H1 (cell line): ENCODE data around the gene CD164. TPM values are rescaled to one million over a fixed set of nuclear protein-coding genes. Genes with fewer than 3 reads are reported as not detected.

Experiments
- CTCF ChIA-PET: fragments of 300-600 bp; sonication (Branson Sonifier 250); formaldehyde crosslinking; loops from one replicate; lab custom pipeline; 2021; ENCODE audit not compliant: partially characterized antibody; lab: Charles Lee
- POLR2A ChIA-PET: fragments of 300-600 bp; sonication (Branson Sonifier 250); formaldehyde crosslinking; loops from one replicate; lab custom pipeline; 2021; ENCODE audit warnings: inconsistent platforms; ENCODE audit not compliant: partially characterized antibody; lab: Charles Lee
- DNase-seq, 2 experiments: peaks; one replicate each; pipeline versions ENCODE4 v3.0.0 to v3.0.0-alpha.2; 2010 to 2022; ENCODE audit warnings: low spot score in 2 of 2, low read depth in 1 of 2, mixed read lengths in 1 of 2
- FAIRE-seq: peaks from 2 replicates; lab custom pipeline; 2011; peaks lifted over from hg19 to GRCh38; lab: Jason Lieb, UNC
- H2AFZ ChIP-seq: 2 replicates; pipeline ENCODE4 v1.8.1; 2012; ENCODE audit warnings: low read length, inconsistent platforms
- H2AK5ac ChIP-seq: 2 replicates; pipeline ENCODE4 v1.6.1; 2013; ENCODE audit warnings: low read depth, low read length
- H2BK120ac ChIP-seq: replicated peaks from 2 replicates; pipeline ENCODE3; 2013; ENCODE audit warnings: low read depth, low read length, inconsistent platforms
- H2BK12ac ChIP-seq: 2 replicates; pipeline ENCODE4 v1.6.1; 2013; ENCODE audit warnings: low read depth, low read length
- H2BK15ac ChIP-seq: 2 replicates; pipeline ENCODE4 v1.6.1; 2013; ENCODE audit warnings: low read length
- H2BK20ac ChIP-seq: 2 replicates; pipeline ENCODE4 v1.6.1; 2013; ENCODE audit warnings: low read length
- H2BK5ac ChIP-seq: 2 replicates; pipeline ENCODE4 v1.6.1; 2013; ENCODE audit warnings: low read depth, low read length
- H3K14ac ChIP-seq: 2 replicates; pipeline ENCODE4 v1.6.1; 2013; ENCODE audit warnings: inconsistent platforms; ENCODE audit not compliant: insufficient read length
- H3K18ac ChIP-seq: 2 replicates; pipeline ENCODE4 v1.6.1; 2013; ENCODE audit warnings: low read length; ENCODE audit errors: extremely low read depth
- H3K23ac ChIP-seq: 2 replicates; pipeline ENCODE4 v1.6.1; 2013; ENCODE audit warnings: inconsistent platforms; ENCODE audit not compliant: insufficient read length
- H3K23me2 ChIP-seq: 2 replicates; pipeline ENCODE4 v1.6.1; 2013; ENCODE audit warnings: low read depth, low read length
- H3K27ac ChIP-seq: 2 replicates; pipeline ENCODE4 v1.6.1; 2011; ENCODE audit warnings: low read depth, low read length, inconsistent platforms
- H3K27me3 ChIP-seq, 4 experiments: replicated peaks in 1 of 4; 1 replicate in 1 of 4; 2 replicates in 3 of 4; pipeline versions ENCODE4 v1.6.1 to v1.8.1; 2011 to 2013; ENCODE audit warnings: low read length in 3 of 4, mild to moderate bottlenecking in 3 of 4, inconsistent platforms in 2 of 4, mixed read lengths in 2 of 4, moderate library complexity in 1 of 4; ENCODE audit not compliant: control insufficient read depth in 3 of 4, insufficient read depth in 3 of 4; ENCODE audit errors: extremely low read depth in 1 of 4
- H3K36me3 ChIP-seq, 4 experiments: 2 replicates each; pipeline versions ENCODE4 v1.6.1 to v1.8.1; 2011 to 2013; ENCODE audit warnings: mild to moderate bottlenecking in 4 of 4, low read length in 3 of 4, moderate library complexity in 2 of 4, control low read depth in 1 of 4, inconsistent platforms in 1 of 4; ENCODE audit not compliant: insufficient read depth in 4 of 4, control insufficient read depth in 2 of 4
- H3K4ac ChIP-seq: replicated peaks from 2 replicates; pipeline ENCODE3; 2013; ENCODE audit warnings: low read length, low read depth, mixed read lengths, inconsistent platforms; ENCODE audit not compliant: insufficient read length
- H3K4me1 ChIP-seq, 4 experiments: replicated peaks in 1 of 4; 1 replicate in 1 of 4; 2 replicates in 3 of 4; pipeline versions ENCODE4 v1.6.1 to v1.8.1; 2011 to 2013; ENCODE audit warnings: low read length in 3 of 4, inconsistent platforms in 2 of 4, mixed read lengths in 1 of 4; ENCODE audit not compliant: insufficient read depth in 4 of 4, control insufficient read depth in 3 of 4
- H3K4me2 ChIP-seq, 2 experiments: 2 replicates each; pipeline versions ENCODE4 v1.6.1 to v1.8.1; 2011 to 2013; ENCODE audit warnings: low read depth in 2 of 2, low read length in 2 of 2, control low read depth in 1 of 2, inconsistent platforms in 1 of 2, mild to moderate bottlenecking in 1 of 2; ENCODE audit not compliant: insufficient read depth in 1 of 2
- H3K4me3 ChIP-seq, 4 experiments: fragments of 200-600, 300-600 bp in 1 of 4; sonication (generic), shearing (Covaris generic), sonication (Bioruptor Twin) in 1 of 4; 2 replicates each; pipeline versions ENCODE4 v1.5.1 to v1.8.1; 2011 to 2016; ENCODE audit warnings: low read length in 4 of 4, low read depth in 3 of 4, control low read depth in 2 of 4, inconsistent platforms in 2 of 4, mild to moderate bottlenecking in 2 of 4, mixed read lengths in 1 of 4, moderate library complexity in 1 of 4; ENCODE audit not compliant: insufficient read depth in 2 of 4; ENCODE audit errors: extremely low read depth in 1 of 4
- H3K56ac ChIP-seq: replicated peaks from 2 replicates; pipeline ENCODE3; 2013; ENCODE audit warnings: low read depth, mild to moderate bottlenecking, mixed read lengths, low read length, inconsistent platforms; ENCODE audit not compliant: insufficient read length
- H3K79me1 ChIP-seq: 2 replicates; pipeline ENCODE4 v1.6.1; 2013; ENCODE audit warnings: low read depth, low read length, control low read depth
- H3K79me2 ChIP-seq, 2 experiments: 2 replicates each; pipeline versions ENCODE4 v1.6.1 to v1.8.1; 2012 to 2013; ENCODE audit warnings: low read length in 2 of 2, mild to moderate bottlenecking in 2 of 2, inconsistent platforms in 1 of 2; ENCODE audit not compliant: insufficient read depth in 2 of 2, control insufficient read depth in 1 of 2
- H3K9ac ChIP-seq, 4 experiments: replicated peaks in 1 of 4; 1 replicate in 1 of 4; 2 replicates in 3 of 4; pipeline versions ENCODE4 v1.6.1 to v1.8.1; 2011 to 2013; ENCODE audit warnings: low read depth in 3 of 4, low read length in 3 of 4, control low read depth in 2 of 4, mild to moderate bottlenecking in 2 of 4, moderate library complexity in 2 of 4, inconsistent platforms in 1 of 4; ENCODE audit errors: extremely low read depth in 1 of 4
- H3K9me3 ChIP-seq, 2 experiments: 2 replicates each; pipeline versions ENCODE4 v1.6.1 to v1.8.1; 2012 to 2013; ENCODE audit warnings: mild to moderate bottlenecking in 2 of 2, moderate library complexity in 2 of 2, control low read depth in 1 of 2, inconsistent platforms in 1 of 2, low read depth in 1 of 2, low read length in 1 of 2, mixed read lengths in 1 of 2; ENCODE audit not compliant: insufficient read depth in 2 of 2
- H4K20me1 ChIP-seq, 2 experiments: replicated peaks in 1 of 2; 2 replicates each; pipeline versions ENCODE3 to v1.8.1; 2011 to 2013; ENCODE audit warnings: inconsistent platforms in 2 of 2, low read length in 2 of 2, mild to moderate bottlenecking in 1 of 2; ENCODE audit not compliant: insufficient read depth in 2 of 2, control insufficient read depth in 1 of 2
- H4K5ac ChIP-seq: 2 replicates; pipeline ENCODE4 v1.6.1; 2013; ENCODE audit warnings: low read length, low read depth, mixed read lengths, inconsistent platforms; ENCODE audit not compliant: insufficient read length
- H4K8ac ChIP-seq: 2 replicates; pipeline ENCODE4 v1.8.0; 2013; ENCODE audit warnings: mild to moderate bottlenecking, moderate library complexity, low read length, inconsistent platforms; ENCODE audit not compliant: insufficient read depth; ENCODE audit errors: extremely low read depth
- H4K91ac ChIP-seq: replicated peaks from 2 replicates; pipeline ENCODE3; 2013; ENCODE audit warnings: low read length, mixed read lengths, inconsistent platforms; ENCODE audit not compliant: insufficient read length
- EGR1 ChIP-seq: IDR thresholded peaks from 2 replicates; pipeline ENCODE4 v1.6.1; 2011; ENCODE audit warnings: low read depth, low read length, borderline replicate concordance
- KDM5A ChIP-seq: fragments of 200-600 bp; IDR thresholded peaks from 2 replicates; pipeline ENCODE4 v1.7.1; 2012; ENCODE audit warnings: mild to moderate bottlenecking, low read length, inconsistent platforms, mixed read lengths
- TAF7 ChIP-seq: optimal IDR thresholded peaks from 2 replicates; pipeline ENCODE3; 2011; ENCODE audit warnings: low read depth, mild to moderate bottlenecking, inconsistent platforms, low read length, moderate library complexity, borderline replicate concordance
- TBP ChIP-seq: IDR thresholded peaks from 2 replicates; pipeline ENCODE4 v1.6.1; 2011; ENCODE audit warnings: low read depth, low read length, improper control_type of control experiment
- polyA plus RNA-seq, 7 experiments: library from polyadenylated mRNA; depleted of rRNA in 3 of 7; stranded (reverse) in 5 of 7; unstranded in 2 of 7; fragments of >200 nt in 5 of 7; fragments of 200-250 nt in 2 of 7; gene quantifications; 1 replicate in 5 of 7; 2 replicates in 1 of 7; 4 replicates in 1 of 7; pipeline versions ENCODE4 v1.2.1 to v1.2.3, GENCODE V29; 2011 to 2013; ENCODE audit warnings: missing spikeins in 2 of 7, mixed read lengths in 2 of 7
- total RNA-seq: library from RNA; stranded (reverse); fragmentation: NEBNext Ultra II Directional; extraction: Animal tissue kit (Norgen Biotek cat#: 25700); gene quantifications from 2 replicates; pipeline ENCODE4 v1.2.1, GENCODE V29; 2021

CD164 gene
- total and polyA plus RNA-seq, 2 of the 8 experiments (the other 6 are each of a cell fraction or from before 2014, with no cell fraction given), result 69.3 to 94.3 TPM

- Histone ChIP-seq H3K9ac (no peak overlapping the region), H3K9me3 (no peaks in the 10 kb centered on the region), H3K27me3 (no peaks in the 10 kb centered on the region), H3K23ac (no peak overlapping the region), H3K79me1 (no peaks in the 10 kb centered on the region), H2BK5ac (no peak overlapping the region), H2AK5ac (no peak overlapping the region), H4K5ac (no peak overlapping the region), H3K56ac (no peak overlapping the region), H3K14ac (no peak overlapping the region), H3K36me3 (no peaks in the 10 kb centered on the region), H2BK20ac (no peak overlapping the region), H3K18ac (no peak overlapping the region), H3K4ac (no peak overlapping the region), H4K20me1 (no peaks in the 10 kb centered on the region), H4K91ac (no peak overlapping the region), H3K4me1 (no peaks in the 10 kb centered on the region; a peak in 3 of 7 replicates), H3K23me2 (no peaks in the 10 kb centered on the region), H3K27ac (no peak overlapping the region), H2BK120ac (no peak overlapping the region), H3K4me3 (no peak overlapping the region), H3K79me2 (no peaks in the 10 kb centered on the region), H3K4me2 (no peak overlapping the region), H2AFZ (no peak overlapping the region), H2BK12ac (no peak overlapping the region), H4K8ac (no peak overlapping the region), H2BK15ac (no peak overlapping the region)
- POLR2A ChIA-PET, result no interaction called here
- no peak for DNase-seq
- CTCF ChIA-PET, result no interaction called here
- no peak for FAIRE-seq
- TF ChIP-seq EGR1 (no peak), KDM5A (no peak), TBP (no peak), TAF7 (no peak)
These were observed 51.2 kb downstream of the CD164 start for GRCh38 chr6:109331081-109331480.
